HepG2 (cell line): ENCODE measurements around the gene CDC42BPG. TPM values are rescaled to one million over a fixed set of nuclear protein-coding genes. Genes with fewer than 3 reads are reported as not detected.

Experiments
- DBP ChIP-seq: sonication (generic); formaldehyde crosslinking; IDR thresholded peaks from 2 replicates; pipeline ENCODE4 v1.4.0; 2020; ENCODE audit warnings: missing genetic modification reagents; ENCODE audit errors: not compliant biosample characterization
- FOXK1 ChIP-seq: sonication (generic); formaldehyde crosslinking; IDR thresholded peaks from 2 replicates; pipeline ENCODE4 v1.4.0; 2020; ENCODE audit warnings: low read depth, missing genetic modification reagents, borderline replicate concordance
- MAZ ChIP-seq, 2 experiments: sonication (generic) in 1 of 2; formaldehyde crosslinking in 1 of 2; IDR thresholded peaks; 2 replicates each; pipeline versions ENCODE4 v1.5.0 to v1.6.1; 2012 to 2020; ENCODE audit warnings: low read depth in 2 of 2, mild to moderate bottlenecking in 2 of 2, borderline replicate concordance in 1 of 2, improper control_type of control experiment in 1 of 2, low read length in 1 of 2, missing genetic modification reagents in 1 of 2, moderate library complexity in 1 of 2
- MED1 ChIP-seq: sonication (generic); formaldehyde crosslinking; IDR thresholded peaks from 2 replicates; pipeline ENCODE4 v1.4.0; 2020; ENCODE audit warnings: missing genetic modification reagents
- RBFOX2 ChIP-seq: fragments of 200-400 bp; formaldehyde crosslinking; IDR thresholded peaks from 2 replicates; pipeline ENCODE4 v1.6.1; 2017; ENCODE audit warnings: low read depth, mild to moderate bottlenecking, low read length
- SMC3 ChIP-seq: IDR thresholded peaks from 2 replicates; pipeline ENCODE4 v1.6.1; 2011; ENCODE audit warnings: low read length, improper control_type of control experiment
- SOX5 ChIP-seq: IDR thresholded peaks from 2 replicates; pipeline ENCODE4 v1.6.1; 2016; ENCODE audit warnings: borderline replicate concordance
- TBP ChIP-seq: sonication (generic); formaldehyde crosslinking; IDR thresholded peaks from 2 replicates; pipeline ENCODE4 v1.5.0; 2020; ENCODE audit warnings: missing genetic modification reagents
- TRAFD1 ChIP-seq: sonication (generic); formaldehyde crosslinking; IDR thresholded peaks from 2 replicates; pipeline ENCODE4 v1.5.1; 2020; ENCODE audit warnings: missing genetic modification reagents, mild to moderate bottlenecking, borderline replicate concordance
- USF2 ChIP-seq, 2 experiments: sonication (generic) in 1 of 2; formaldehyde crosslinking in 1 of 2; IDR thresholded peaks; 2 replicates each; pipeline versions ENCODE4 v1.5.1 to v1.6.1; 2011 to 2020; ENCODE audit warnings: borderline replicate concordance in 1 of 2, low read depth in 1 of 2, low read length in 1 of 2, mild to moderate bottlenecking in 1 of 2, missing genetic modification reagents in 1 of 2, moderate library complexity in 1 of 2
- ZBTB14 ChIP-seq: sonication (generic); formaldehyde crosslinking; IDR thresholded peaks from 2 replicates; pipeline ENCODE4 v1.4.0; 2020; ENCODE audit warnings: missing genetic modification reagents
- ZBTB49 ChIP-seq: sonication (generic); formaldehyde crosslinking; IDR thresholded peaks from 2 replicates; pipeline ENCODE4 v1.4.0; 2020; ENCODE audit warnings: missing genetic modification reagents, borderline replicate concordance
- ZNF234 ChIP-seq: sonication (generic); formaldehyde crosslinking; conservative IDR thresholded peaks from 2 replicates; pipeline ENCODE4 v1.5.1; 2020; ENCODE audit warnings: mild to moderate bottlenecking, missing genetic modification reagents
- ZNF296 ChIP-seq: sonication (generic); formaldehyde crosslinking; conservative IDR thresholded peaks from 2 replicates; pipeline ENCODE4 v1.5.0; 2020; ENCODE audit warnings: mild to moderate bottlenecking, missing genetic modification reagents
- ZNF580 ChIP-seq: IDR thresholded peaks from 2 replicates; pipeline ENCODE4 v1.6.1; 2016; ENCODE audit warnings: low read depth, borderline replicate concordance
- ZNF644 ChIP-seq: IDR thresholded peaks from 2 replicates; pipeline ENCODE4 v1.6.1; 2016; ENCODE audit warnings: low read depth
- ZNF749 ChIP-seq: sonication (generic); formaldehyde crosslinking; IDR thresholded peaks from 2 replicates; pipeline ENCODE4 v1.8.0; 2022; ENCODE audit warnings: mild to moderate bottlenecking, missing genetic modification reagents, moderate library complexity, borderline replicate concordance
- ZNF83 ChIP-seq: sonication (generic); formaldehyde crosslinking; IDR thresholded peaks from 2 replicates; pipeline ENCODE4 v1.4.0; 2020; ENCODE audit warnings: missing genetic modification reagents, mild to moderate bottlenecking, borderline replicate concordance
- polyA plus RNA-seq, 8 experiments: library from polyadenylated mRNA; depleted of rRNA in 3 of 8; stranded (reverse) in 7 of 8; unstranded in 1 of 8; fragments of >200 nt; fragmentation: Illumina TruSeq in 4 of 8; extraction: Trizol in 4 of 8; gene quantifications; 2 replicates each; pipeline versions ENCODE4 v1.2.1 to v1.2.3, GENCODE V29; 2011 to 2016; ENCODE audit warnings: low read depth in 4 of 8, missing spikeins in 1 of 8, mixed read lengths in 1 of 8; ENCODE audit not compliant: insufficient read depth in 1 of 8
- total RNA-seq, 5 experiments: library from RNA; depleted of rRNA; stranded (reverse); fragments of >200 nt; fragmentation: Illumina TruSeq; extraction: Trizol; gene quantifications; 2 replicates each; pipeline ENCODE4 v1.2.3, GENCODE V29; 2016; ENCODE audit warnings: low read depth in 1 of 5

Gene CDC42BPG
- total and polyA plus RNA-seq, 2 of the 13 experiments (the other 11 are each of a cell fraction or from before 2014, with no cell fraction given): 0.55 to 1.4 TPM

GRCh38 chr11:64848826-64849597 lies 4.6 kb upstream of the CDC42BPG start (continued):
- TF ChIP-seq DBP (CRISPR knock-in tag): no peak
- 0 out of 2 replicates have a peak, but pooled peaks have one; percentile 11 for TF ChIP-seq SOX5 (CRISPR knock-in tag)
- no peak for TF ChIP-seq TBP (CRISPR knock-in tag)
- TF ChIP-seq FOXK1 (CRISPR knock-in tag): no peak
- no peak for TF ChIP-seq MED1 (CRISPR knock-in tag)
- no peak for TF ChIP-seq MAZ (IDR thresholded peaks at IDR 0.05; ENCODE audit: borderline replicate concordance, low read depth, low read length)
- TF ChIP-seq MAZ (CRISPR knock-in tag; IDR thresholded peaks at IDR 0.05; ENCODE audit: low read depth): 0 out of 2 replicates have a peak, but pooled peaks have one; percentile 6
- no peak for TF ChIP-seq ZNF749 (CRISPR knock-in tag)
- no peak for TF ChIP-seq ZNF580 (CRISPR knock-in tag)
- no peak for TF ChIP-seq SMC3
- TF ChIP-seq ZNF296 (CRISPR knock-in tag): no peak
- TF ChIP-seq TRAFD1: no peak
- TF ChIP-seq ZBTB14 (CRISPR knock-in tag): no peak
- TF ChIP-seq RBFOX2: no peak
- no peak for TF ChIP-seq ZBTB49 (CRISPR knock-in tag)
- no peak for TF ChIP-seq ZNF644 (CRISPR knock-in tag)
- no peak for TF ChIP-seq USF2 (IDR thresholded peaks at IDR 0.05; ENCODE audit: low read depth, low read length)
- TF ChIP-seq USF2 (CRISPR knock-in tag; IDR thresholded peaks at IDR 0.05; ENCODE audit: borderline replicate concordance): no peak
- no peak for TF ChIP-seq ZNF234 (CRISPR knock-in tag)
- TF ChIP-seq ZNF83: no peak
